Stimulated activated CD8-positive, alpha-beta memory T cell treated with anti-CD3 and anti-CD28 coated beads, Interleukin-12 subunit alpha, Interleukin-12 subunit beta, amount 100 ng/mL, for 24 hours (primary cell): ENCODE data around the gene IL10RA.
"Not testable (repeated sequence)": the region's sequence is repeated elsewhere in the genome, so short reads cannot be mapped to it uniquely, and the experiment has no call there.

Experiments used
- DNase-seq: peaks from one replicate; pipeline ENCODE4 v3.0.0-alpha.2; 2020; ENCODE audit errors: extremely low read depth

Gene IL10RA

DNA sequence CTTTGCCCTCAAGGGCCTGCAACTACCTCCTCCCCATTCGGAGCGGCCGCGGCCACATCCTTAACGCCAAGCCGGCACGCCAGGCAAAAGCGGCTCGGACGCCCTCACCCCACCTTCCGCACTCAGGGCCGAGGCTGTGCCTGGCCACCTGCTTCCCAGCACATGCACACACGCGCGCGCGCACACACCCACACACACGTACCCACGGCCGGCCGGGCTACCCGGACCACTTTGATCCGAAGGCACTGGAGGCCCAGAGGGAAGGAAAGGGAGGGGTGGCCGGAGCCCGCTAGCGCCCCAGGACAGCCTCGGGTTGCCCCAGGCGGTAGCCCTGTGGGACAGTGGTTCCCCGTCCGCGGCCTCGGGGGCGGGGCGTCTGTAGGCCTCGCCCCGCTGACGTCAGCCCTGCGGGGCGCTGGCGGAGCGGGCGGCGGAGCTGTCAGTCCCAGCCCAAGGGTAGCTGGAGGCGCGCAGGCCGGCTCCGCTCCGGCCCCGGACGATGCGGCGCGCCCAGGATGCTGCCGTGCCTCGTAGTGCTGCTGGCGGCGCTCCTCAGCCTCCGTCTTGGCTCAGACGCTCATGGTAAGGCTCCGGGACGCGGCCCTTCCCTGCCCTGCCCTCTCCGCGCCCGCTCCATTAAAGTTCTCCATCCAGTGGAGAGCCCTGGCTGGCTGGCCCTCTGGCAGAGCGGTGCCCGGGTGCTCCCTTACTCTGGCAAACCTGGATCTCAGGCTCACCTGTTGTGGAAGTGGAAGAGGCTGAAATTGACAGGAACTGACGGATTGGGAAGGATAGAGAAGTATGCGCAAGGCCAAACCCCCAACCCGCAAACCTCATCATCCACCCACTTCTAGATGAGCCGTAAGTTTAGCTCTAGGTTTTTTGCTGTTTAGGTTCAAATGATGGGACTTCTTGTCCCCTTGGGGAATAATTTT is at the start of gene IL10RA:
TSS of gene IL10RA (plus strand) at position 442 of the 935 bp plus-strand sequence. CDS start at position 516, 74 bp downstream.
- DNase-seq: peak; percentile 58

DNA sequence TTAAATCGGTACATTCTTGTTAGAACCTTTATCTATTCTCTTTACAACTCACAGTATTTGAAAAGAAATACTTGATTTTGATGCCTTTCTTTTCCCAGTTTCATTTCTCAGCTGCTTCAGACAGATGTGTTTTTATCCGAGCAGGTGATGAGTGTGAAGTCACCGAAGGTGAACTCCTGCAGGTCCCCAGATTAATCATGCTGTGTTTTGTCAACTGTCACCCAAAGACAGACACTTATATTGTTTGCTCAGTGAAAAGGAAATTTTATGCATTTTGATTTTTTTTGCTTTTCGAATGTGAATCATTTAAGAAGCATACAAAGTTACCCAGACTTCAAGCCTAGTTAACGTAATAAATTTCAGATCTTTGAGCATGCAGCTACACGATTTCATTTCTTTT is 49.2 kb upstream of the IL10RA start:
- no peak for DNase-seq

DNA sequence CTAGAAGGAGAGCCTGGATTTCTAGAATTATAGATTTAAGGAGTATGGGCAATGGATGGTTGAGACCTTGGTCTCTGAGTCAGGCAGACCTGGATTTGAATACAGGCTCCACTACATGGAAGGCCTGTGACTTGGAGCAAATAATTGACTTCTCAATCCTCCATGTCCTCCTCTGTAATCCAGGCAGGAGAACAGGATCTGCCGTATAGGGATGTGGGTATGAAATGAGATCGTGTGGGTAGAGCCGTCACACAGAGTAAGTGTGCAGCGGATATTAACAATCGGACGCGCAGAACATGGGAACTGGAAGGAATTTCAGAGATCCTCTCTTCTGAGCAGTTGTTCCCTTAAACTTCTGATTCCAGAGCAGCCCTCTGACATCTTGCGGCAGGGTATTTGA is 45.5 kb upstream of the IL10RA start:
- no peak for DNase-seq

DNA sequence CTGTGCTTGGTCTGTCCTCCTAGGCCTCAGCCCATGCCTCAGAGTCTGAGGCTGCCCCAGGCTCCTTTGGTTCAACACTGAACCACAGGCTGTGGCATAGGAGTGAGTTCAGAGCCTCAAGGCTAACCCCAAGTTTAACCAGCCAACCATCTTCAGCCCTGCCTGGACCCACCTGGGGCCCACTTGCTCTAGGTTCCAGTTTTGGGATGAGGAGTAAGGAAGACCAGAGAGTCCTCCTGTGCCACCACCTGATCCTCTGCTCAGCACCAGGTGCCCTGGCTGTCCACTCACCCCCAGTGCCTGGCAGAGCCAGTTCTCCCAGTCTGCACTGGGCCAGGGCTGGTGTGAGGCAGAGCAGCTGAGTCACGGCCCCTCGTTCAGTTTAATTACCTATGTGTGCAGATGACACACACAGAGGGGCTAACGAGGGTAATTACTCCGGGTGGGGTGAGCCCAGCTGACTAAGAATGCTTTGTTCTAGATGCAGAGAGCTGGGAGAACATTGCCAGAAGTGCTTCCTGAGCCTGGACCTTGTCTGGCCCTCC is 45.0 kb upstream of the IL10RA start:
- no peak for DNase-seq

DNA sequence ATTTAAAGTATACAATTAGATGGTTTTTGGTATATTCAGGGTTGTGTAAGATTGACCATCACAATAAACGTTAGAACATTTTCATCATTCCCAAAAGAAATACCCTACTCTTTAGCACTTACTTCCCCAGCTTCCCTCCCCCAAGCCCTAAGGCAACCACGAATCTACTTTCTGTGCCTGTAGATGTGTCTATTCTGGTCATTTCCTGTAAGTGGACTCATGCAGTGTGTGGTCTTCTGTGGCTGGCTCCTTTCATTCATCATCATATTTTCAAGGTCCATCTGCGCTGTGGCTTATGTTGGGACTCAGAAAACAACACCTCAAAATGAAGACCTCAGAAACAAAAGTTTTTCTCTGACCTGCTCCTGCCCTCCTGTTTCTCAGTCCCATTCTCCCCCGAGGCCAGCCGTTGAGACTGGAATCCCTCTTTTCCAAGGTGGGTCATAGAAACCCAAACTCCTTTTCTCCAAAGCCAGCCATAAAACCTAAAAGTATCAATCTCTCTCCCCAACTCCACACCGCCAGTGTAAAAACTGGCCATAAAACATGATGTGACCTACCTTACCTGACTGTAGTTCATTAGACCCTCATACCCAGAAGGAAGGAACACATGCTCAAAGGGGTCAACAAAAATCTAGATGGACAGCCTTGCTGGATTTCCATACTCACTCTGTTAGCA is 44.1 kb upstream of the IL10RA start:
- DNase-seq: no peak

DNA sequence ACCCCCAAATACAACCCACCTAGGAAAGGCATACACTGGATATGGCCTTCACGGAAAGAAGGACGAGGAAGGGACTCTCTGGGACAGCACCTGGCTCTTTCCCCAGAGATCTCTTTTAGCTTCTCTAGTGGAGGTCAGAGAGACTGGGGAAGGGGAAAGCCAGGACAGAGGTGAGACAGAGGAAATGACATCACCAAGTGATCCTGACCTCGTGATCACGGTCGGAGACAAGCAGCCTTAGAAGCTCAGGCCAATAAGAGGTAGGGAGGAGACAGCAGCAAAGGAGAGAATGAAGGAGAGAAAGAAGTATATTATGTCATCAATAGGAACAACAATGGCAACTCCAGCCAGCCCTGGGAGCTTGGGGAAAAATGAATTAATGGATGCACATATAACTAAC is 41.6 kb upstream of the IL10RA start:
- no peak for DNase-seq

DNA sequence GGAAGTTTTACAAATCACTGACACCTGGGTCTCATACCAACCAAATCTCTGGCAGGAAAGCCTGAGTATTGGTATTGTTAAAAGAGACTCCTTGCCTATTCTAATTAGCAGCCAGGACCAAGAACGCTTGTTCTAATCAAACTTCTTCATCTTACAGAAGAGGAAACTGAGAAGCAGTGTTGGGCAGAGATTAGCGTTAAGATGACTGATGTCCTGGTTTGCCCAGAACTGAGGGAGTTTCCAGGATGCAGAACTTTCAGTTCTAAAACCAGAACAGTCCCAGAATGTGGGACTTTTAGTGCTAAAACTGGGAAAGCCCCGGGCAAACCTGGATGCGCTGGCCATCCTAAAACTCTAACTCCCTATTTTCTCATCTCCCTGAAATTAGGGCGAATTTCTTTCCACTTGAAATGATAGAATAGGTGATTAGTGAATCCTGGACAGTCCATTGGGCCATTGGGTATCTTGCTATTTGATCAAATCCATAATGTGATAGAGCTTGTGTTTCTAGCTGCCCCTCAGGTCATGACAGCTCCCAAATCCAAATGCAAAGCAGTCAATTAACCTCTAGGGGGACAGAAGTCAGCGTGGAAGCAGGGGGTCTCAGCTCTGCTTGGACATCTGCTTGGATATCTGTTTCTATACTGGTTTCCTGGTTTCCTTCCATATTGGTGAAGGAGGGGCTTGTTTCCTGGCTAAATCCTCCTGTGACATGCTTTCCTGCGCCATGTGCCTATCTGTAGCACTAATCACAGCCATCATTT is 41.0 kb upstream of the IL10RA start:
- no peak for DNase-seq

DNA sequence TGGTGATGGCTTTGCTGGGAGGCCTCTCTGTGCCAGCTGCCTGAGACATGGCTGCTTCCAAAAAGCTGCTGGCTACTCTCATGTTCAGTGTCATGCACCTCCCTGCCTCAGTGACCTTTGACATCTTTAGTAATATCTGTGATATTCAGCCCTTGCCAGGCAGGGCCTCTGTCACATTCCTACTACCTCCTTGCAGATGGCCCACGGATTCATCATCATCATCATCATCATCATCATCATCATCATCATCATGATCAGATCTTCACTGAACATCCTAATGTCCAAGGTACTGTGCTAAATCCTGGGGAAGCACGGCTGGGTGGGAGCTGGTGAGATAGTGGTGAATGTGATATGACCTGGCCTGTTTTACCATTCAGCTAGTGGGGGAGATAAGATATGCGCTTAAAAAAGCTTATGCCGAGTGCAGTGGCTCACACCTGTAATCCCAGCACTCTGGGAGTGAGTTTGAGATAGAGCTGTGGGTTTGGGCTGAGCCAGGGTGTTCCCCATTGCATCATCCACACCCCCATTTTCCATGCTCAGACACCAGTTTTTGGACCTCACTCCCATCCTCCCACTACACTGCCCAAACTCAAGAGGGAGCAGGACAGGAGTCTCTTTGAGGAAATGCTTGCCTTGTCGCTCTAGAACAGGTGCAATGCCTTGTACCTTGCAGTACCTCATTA is 39.9 kb upstream of the IL10RA start:
- DNase-seq: no peak

DNA sequence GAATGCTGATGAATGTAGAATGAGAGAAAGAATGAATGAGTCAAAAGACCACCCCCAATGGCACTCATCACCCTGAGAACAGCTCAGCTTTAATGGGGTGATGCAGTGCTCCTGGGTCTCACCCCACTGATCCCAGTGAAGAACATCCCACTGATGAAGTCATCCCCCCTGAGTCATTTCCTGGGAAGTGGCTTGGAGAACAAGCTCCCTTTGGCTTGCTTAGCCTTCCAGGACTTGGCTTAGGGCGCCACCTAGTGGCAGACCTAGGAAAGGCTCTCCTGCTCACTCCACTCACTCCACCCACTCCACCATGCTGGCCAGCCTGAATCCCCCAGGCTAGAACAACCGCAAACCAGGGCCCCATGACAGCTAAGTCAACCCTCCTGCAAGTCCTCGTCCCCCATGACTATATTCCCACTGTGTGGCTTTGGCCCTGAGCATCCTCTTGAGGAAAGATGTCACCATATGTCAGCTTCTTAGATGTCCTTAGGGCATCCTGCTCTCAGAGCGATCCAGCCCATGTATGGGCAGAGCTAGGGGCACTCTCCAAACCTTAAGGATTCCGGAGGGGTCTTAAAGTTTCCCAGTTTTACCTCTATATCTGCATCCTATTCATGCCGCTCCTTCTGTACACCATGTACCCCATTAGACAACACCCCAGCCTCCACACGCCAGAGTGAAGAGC is 39.2 kb upstream of the IL10RA start:
- no peak for DNase-seq

DNA sequence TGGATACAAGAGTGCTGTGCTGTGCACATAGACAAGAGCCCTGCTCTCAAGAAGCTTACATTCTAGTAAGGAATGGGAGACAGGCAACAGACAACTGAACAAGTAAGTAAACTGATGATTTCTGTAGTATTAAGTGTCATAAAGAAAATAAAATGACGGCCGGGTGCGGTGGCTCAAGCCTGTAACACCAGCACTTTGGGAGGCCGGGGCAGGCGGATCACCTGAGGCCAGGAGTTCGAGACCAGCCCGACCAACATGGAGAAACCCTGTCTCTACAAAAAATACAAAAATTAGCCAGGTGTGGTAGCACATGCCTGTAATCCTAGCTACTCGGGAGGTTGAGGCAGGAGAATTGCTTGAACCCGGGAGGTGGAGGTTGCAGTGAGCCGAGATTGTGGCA is 38.4 kb upstream of the IL10RA start:
- DNase-seq: not testable (repeated sequence)

DNA sequence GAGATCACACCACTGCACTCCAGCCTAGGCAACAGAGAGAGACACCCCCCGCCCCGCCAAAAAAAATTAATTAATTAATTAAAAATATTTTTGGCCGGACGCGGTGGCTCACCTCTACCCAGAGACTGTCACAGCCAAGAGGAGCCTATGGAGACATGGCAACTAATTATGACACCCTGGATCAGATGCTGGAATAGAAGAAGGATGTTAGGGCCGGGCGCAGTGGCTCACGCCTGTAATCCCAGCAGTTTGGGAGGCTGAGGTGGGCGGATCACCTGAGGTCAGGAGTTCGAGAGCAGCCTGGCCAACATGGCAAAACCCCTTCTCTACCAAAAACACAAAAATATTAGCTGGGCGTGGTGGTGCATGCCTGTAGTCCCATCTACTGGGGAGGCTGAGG is 37.7 kb upstream of the IL10RA start:
- not testable (repeated sequence) for DNase-seq

DNA sequence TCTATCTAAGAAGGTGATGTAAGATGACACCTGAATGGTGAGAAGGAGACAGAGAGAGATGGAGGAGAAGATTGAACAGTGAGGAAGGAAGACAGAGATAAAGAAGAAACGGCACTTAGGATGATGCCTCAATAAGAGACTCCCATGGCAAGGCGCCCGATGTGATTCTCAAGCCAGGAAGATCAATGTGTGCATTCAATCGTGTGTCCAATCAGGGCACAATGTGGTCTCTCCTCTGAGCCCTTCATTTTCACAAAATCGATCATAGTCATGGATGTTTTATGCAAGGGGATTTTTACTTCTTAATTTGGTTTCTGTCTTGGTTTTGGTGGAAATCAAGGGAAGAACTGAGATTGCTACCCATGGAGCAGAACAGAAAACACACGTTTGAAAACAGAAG is 37.1 kb upstream of the IL10RA start:
- DNase-seq: no peak

DNA sequence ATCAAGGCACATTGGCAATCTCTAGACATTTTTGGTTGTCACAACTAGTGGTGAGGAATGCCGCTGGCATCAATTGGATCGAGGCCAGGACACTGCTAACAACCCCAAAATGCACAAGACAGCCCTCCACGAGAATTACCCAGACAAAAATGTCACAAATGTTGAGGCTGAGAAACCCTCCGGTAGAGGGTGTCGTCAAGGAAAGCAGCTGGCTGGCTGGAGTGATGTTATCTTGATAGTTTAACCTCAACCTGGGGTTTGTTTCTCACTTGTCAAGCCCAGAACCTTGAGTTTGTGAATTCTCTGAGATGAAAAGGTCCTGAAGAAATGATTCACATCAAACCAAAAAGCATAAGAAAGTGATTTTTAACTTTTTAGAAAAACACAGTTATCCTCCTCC is 35.9 kb upstream of the IL10RA start:
- DNase-seq: no peak

DNA sequence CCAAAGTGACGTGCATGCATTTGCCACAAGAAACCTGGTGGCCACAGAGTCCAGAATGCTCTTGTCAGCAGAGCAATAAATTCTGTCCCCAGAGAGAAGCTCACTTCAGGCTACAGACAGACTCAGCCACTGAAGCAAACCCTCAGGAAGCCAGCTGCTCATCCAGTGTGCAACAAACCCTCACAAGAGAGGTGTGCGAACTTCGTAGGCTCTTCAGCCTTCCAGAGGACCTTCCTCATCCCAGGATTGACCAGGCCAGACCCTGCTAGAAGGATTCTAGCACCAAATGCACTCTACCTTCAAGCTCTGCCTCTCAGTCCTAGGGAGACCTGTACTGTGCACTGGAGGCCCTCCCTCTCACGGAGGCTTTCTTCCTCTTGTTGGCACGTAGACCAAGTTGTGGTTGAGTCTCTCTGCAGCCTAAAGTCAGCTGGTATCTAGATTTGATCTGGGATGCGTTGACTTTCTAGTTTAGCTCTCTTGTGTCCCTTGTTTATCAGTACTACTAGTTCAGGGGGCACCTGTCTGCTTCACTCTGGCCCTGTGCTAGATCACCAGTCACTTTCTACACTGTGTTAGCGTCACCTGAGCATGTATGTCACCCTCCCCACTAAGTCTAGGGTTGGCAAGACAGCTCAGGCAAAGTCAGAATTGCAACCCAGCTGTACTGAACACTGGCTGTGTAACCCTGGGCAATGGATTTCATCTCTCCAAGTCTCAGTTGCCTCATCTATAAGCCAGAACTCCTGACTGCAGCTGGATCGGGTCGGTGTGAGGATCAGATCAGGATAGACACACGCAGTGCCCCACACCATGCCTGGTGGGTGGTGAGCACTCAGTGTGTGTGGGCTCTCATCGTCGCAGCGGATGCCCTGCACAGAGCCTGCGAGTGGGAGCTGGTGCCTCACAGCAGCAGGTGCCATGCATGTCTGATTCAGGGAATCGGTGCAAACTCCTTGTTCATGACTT is 34.9 kb upstream of the IL10RA start:
- DNase-seq: no peak

DNA sequence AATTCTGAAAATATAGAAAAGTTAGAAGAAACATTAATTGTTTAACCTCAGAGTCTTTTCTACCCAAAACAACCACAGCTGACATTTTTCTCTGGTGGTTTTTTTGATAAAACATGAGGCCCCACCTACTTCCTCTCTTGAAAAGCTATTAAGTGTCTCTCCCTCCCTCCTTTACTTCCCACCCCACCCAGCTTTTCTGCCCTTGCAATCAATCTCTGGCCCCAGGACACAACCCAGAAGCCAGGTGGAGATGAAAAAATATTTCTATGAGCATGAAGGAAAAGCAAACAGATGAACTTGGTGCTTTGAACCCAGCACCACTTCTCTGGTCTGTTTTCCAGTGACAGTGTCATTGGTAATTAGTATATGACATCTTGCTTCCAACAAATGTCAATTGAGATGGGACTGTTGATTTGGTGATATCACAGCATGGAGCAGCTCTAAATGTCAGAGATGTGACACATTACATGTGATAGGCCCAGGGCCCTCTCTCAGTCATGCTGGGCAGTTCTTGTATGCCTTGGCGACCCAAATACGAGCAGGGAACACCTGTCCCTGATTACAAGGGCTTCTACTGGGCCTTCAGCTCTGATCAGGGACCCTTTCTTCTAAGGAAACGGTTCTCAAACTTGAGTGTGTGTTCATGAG is 33.0 kb upstream of the IL10RA start:
- no peak for DNase-seq

DNA sequence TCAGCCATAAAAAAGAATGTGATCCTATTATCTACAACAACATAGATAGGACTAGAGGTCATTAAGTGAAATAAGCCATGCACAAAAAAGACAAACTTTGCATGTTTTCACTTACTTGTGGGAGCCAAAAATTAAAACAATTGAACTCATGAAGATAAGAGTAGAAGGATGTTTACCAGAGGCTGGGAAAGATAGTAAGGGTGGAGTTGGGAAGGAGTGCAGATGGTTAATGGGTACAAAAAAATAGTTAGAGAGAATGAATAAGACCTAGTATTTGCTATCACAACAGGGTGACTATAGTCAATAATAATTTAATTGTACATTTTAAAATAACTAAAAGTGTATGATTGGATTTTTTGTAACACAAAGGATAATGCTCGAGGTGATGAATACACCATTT is 27.2 kb upstream of the IL10RA start:
- no peak for DNase-seq

DNA sequence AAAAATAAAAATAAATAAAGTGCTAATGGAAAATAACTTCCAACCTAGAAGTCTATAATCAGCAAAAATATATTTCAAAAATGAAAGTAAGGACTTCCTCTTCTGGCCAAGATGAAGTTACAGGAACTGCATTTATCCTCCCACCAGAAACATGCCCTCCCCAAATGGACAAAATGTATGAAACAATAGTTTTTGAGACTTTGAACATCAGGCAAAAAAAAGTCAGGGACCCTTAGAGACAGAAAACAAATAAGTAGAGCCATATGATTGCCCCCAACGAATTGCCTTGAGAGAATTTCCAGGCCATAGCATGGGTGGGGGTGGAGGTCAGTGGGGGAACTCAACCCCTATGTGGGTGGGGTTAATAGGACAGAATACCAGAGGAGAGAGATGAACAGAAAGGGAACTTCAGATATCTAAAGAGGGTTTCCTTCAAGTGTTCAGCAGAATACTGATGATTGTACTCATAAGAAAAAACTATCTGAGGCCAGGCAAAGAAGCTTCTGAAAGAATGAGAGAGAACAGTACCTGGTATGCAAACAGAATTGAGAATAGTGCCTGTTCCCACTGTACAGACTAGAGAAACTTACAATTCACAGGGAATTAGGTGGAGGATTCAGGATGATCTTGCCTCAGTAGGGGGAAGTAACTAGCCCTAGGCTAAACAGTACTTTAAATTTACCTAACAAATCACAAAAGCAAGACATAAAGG is 26.6 kb upstream of the IL10RA start:
- DNase-seq: no peak

DNA sequence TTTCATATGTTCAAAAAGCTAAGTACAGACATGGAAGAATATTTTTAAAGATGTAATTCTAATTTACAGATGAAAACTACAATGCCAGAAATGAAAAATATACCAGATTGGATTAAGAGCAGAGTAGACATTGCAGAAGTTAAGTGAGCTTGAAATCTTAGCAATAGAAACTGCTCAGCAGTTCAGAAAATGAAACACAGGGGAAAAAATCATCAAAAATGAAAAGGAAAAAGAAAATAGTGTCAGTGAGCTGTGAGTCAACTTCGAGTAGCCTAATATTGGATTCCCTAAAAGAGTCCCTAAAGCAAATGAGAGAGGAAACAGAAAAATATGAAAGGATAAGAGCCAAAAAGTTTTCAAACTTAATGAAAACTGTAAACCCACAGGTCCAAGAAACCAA is 25.8 kb upstream of the IL10RA start:
- no peak for DNase-seq

DNA sequence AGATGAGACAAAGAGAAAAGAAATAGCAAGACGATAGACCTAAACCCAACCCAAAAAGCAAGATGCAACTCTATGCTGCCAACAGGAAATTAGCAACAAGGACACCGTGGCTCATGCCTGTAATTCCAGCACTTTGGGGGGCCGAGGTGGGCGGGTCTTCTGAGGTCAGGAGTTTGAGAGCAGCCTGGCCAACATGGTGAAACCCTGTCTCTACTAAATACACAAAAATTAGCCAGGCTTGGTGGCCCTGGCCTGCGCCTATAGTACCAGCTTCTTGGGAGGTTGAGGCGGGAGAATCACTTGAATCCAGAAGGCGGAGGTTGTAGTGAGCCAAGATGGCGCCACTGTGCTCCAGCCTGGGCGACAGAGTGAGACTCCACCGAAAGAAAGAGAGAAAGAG is 24.3 kb upstream of the IL10RA start:
- no peak for DNase-seq
